Epidermal melanocyte (primary cell): Measurements from ENCODE around the gene BUB1.
"Not testable (repeated sequence)": the region's sequence is repeated elsewhere in the genome, so short reads cannot be mapped to it uniquely, and the experiment has no call there.

Source experiments
- DNase-seq: peaks from one replicate; pipeline ENCODE4 v3.0.0; 2011; ENCODE audit warnings: low spot score; ENCODE audit not compliant: insufficient read length

Gene BUB1

DNA sequence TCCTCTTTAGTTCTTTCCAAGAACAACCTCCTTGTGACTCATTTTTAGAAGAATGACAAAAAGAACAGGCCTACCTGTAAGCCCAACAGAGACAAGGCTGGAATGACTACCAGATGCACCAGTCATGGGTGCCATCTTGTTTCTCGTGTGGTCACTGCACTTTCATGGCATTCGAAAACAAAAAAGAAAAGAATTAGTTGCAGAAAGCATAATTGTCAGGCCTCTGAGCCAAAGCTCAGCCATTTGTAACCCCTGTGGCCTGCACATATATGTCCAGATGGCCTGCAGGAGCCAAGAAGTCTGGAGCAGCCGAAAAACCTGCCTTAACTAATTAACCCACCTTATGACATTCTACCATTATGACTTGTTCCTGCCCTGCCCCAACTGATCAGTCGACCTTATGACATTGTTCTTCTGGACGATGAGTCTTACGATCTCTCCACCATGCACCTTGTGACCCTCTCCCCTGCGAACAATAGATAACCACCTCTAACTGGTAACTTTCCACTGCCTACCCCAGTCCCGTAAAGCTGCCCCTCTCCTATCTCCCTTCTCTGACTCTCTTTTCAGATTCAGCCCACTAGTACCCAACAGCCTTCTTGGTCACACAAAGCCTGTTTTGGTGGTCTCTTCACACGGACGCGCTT lies 13.9 kb upstream of the BUB1 start:
- DNase-seq: no peak

DNA sequence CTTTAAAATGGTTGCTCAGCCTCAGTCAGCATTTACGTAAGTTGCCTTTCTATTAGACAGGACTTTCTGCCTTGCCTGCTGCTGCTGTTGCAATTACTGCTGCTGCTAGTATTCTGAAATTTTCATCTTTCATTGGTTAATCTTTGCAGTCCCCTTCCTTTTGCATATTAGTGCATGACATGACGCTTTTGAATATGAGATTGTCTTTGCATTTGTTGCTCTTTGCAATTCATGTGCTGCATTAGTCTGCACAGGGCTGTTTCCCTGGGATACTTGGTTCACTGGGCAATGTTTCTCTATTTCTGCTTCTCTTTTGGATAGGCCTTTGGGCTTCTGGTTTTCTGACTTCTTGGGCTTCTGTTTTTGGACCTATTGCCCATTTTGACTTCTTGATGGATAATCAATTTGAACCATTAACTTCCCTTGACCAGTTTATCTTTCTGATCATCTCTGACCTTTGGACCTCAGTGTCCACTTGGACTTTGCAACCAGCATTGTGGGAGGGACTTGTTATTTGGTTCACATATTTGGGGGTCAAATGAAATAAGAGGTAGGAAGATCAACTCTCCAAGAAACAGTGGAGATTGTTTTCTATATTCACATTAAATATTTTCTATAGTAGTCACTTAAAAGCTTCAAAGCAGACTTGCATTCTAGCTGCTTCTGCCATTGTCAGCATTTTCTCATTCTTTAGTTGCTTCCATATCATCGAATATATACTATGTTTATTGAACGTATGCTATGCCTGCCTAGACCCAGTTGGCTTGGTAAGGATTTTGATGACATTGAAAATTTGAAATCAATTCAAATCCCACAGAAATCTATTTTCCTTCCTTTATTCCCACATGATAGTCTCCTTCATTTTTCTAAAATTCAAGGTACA lies 12.5 kb upstream of the BUB1 start:
- DNase-seq: no peak

DNA sequence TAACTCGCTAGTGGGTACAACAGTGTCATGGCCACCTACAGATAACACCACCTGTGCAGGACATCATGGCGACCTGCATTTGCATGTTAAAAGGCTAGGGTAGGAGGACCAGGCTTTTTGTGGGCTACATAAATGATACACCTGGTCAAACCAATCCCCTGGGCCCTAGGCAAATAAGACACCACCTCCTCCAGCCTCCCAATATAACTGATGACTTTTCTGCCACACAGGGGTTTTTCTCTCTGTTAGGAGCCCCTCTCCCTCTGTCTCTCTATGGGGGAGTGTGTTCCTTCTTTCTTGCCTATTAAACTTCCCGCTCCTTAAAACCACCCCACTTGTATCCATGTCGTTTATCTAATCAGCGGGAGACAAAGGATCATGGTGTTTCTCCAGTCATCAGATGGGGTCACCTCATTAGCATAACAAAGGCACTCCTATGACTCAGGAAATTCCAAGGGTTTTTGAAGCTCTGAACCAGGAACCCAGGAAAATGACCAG lies 10.8 kb upstream of the BUB1 start:
- DNase-seq: no peak

DNA sequence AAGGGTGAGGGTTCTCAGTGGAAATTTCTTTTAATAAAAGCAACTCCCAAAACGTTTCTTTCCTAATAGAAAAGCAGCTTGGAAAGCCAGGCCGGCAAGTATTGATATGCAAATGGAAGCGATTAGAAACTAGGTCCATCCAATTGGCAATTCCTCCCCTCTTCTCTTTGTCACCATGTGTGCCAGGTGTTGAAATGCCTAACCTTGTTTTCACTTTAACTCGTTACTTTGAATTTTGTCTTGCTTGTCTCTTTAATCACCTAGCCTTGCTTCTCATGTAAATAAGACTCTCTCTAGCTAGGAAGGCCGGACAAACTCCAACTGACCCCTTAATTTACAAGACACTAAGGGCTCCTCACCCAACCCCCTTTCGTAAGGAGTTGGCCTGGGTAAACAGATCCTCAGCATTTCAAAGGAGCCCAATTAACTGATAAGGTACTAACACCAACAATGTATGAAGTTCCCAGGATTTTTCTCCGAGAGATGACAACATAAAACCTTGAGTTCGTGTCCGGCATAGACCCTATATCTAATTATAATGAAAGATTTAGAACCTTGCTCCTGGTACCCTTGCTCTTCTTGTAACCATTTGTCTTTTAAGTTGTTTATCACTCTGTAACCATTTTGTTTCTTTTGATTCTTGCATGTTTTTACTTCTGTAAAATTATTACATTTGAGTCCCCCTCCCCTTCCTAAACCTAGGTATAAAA lies 10.1 kb upstream of the BUB1 start:
- not testable (repeated sequence) for DNase-seq

DNA sequence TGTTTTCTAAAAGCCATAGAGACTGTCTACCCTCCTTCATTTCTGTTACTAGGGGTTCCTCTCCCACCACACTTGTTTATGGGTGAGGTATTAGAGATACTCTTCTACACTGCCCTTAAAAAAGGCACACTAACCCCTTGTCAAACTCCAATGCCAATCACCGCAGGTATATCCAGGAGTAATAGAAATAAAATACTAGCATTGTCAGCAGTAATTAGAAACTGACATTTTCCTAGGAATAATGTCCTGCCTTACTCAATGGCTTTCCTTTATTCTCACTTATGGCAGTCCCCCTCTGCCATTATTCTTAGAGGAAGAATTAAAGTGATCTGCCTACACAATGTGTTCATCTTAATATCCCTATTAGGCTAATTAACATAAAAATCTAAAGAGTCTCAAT lies 5.0 kb upstream of the BUB1 start:
- no peak for DNase-seq

DNA sequence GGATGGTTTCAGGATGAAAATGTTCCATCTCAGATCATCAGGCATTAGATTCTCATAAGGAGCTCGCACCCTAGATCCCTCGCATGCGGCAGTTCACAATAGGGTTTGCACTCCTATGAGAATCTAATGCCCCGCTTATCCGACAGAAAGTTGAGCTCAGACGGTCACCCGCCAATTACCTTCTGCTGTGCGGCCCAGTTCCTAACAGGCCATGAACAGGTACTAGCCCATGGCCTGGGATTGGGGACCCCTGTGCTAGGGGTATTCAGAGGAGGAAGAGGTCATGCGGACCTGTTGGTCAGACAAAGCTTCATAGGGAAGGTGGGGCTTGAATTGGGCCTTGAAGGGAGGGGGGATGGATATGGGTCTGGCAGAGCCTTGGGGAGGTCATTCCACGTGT lies 4.4 kb upstream of the BUB1 start:
- no peak for DNase-seq

DNA sequence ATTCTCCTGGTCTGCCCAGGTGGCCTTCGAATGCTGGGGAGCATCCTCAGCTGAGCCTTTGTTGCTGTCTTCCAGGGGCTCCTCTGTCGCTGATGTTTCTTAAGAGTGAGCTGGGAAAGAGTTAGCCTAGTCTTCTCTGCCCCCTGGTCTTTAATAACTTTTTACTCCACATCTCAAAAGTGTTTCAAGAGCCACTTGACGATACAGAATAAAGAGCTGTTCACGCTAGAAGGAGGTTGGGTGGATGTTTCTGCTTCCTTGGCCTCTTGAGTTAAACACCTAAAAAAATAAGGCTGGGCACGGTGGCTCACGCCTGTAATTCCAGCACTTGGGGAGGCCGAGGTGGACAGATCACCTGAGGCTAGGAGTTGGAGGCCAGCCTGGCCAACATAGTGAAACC lies 2.8 kb upstream of the BUB1 start:
- no peak for DNase-seq

DNA sequence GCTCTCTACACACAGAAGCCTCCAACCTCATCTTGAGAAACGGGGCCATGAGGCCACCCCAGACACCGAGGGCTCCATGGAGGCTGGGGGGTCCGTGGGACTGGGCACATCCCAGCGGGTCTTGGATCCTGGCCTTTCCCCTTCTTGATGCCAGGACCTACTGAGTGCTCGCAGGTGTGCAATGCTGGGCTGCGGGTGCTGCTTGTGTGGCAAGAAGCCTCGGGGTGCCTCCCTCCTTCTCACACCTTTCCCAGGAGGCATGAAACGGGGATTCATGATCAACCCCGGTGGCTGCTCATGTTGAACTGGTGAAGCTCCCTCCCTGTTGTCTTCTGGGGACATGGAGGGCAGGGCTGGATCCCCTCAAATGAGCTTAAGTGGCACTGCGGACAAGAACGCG lies 2.0 kb upstream of the BUB1 start:
- no peak for DNase-seq

DNA sequence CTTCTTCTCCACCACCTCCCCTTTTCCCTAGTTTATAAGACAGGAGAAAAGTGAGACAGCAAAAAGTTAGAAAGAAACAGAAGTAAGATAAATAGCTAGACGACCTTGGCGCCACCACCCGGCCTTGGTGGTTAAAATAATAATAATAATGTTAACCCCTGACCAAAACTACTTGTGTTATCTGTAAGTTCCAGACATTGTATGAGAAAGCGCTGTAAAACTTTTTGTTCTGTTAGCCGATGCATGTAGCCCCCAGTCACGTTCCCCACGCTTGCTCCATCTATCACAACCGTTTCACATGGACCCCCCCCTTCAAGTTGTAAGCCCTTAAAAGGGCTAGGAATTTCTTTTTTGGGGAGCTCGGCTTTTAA lies 1.5 kb upstream of the BUB1 start:
- no peak for DNase-seq

DNA sequence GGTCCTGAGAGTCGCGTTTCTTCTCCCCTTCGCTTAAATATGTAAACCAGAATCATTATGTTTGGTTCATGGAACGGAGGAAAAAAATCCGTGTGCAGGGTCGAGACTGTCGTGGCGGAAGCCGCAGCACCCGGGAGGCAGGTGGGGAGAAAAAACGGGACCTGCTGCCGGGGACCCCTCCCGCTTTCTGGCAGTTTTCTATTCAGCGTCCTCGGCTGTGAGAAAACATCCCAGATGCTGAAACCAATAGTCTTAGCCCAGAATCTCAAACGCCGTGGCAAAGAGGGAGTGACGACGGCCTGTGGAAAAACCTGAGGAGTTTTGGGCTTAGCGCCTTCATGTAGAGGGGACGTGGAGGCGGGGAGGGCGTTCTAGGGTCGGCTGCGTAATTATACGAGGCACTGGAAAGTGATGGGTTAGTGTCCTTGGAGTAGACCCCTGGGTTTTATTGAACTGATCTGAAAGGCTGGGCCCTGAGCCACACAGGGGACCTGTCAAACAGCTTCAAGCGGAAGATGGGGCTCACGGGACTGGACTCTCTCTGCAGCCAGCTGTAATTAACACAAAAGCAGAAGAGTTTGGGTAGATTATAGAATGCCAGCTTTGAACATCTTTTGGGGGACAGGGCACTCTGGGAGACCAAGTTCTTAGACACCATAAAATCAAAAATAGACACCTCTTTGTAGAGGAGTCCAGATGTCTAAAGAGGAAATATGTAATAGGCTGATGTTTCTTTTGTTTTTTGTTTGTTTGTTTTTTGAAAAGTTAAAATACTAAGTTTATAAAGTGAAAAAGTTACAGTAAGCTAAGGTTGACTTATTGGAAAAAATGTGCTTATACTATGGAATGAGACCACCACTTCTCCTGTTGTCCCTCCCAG lies 834 bp upstream of the BUB1 start:
- no peak for DNase-seq

DNA sequence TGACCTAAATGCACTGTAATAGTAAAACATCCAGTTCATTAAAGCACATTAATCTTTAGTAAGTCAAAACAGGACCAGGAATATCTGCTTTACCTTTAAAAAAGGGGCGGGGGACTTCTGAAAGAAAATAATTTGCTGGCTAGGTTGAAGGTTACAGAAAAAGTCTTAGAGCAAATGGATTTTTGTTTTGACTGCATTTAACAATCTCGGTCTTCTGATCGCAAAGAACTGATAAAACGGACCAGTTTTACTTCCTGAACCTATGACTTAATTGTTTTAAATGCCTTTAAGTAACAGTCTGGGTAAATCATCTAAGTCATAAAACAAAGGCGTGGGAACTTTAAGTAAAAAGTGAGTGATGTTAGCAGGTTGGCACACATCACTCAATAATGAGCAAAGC lies 783 bp downstream of the BUB1 start:
- no peak for DNase-seq

DNA sequence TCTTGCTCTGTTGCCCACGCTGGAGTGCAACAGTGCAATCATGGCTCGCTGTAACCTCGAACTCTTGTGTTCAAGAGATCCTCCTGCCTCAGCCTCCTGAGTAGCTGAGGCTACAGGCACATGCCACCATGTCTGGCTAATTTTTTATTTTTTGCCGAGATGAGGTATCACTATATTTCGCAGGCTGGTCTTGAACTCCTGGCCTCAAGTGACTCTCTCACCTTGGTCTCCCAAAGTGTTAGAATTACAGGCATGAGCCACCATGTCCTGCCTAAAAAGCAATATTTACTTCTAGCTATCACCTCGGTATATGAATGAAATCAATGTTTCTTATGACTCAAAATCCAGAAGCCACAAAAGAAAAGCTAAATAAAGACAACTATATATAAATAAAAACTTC lies 2.2 kb downstream of the BUB1 start:
- DNase-seq: no peak

DNA sequence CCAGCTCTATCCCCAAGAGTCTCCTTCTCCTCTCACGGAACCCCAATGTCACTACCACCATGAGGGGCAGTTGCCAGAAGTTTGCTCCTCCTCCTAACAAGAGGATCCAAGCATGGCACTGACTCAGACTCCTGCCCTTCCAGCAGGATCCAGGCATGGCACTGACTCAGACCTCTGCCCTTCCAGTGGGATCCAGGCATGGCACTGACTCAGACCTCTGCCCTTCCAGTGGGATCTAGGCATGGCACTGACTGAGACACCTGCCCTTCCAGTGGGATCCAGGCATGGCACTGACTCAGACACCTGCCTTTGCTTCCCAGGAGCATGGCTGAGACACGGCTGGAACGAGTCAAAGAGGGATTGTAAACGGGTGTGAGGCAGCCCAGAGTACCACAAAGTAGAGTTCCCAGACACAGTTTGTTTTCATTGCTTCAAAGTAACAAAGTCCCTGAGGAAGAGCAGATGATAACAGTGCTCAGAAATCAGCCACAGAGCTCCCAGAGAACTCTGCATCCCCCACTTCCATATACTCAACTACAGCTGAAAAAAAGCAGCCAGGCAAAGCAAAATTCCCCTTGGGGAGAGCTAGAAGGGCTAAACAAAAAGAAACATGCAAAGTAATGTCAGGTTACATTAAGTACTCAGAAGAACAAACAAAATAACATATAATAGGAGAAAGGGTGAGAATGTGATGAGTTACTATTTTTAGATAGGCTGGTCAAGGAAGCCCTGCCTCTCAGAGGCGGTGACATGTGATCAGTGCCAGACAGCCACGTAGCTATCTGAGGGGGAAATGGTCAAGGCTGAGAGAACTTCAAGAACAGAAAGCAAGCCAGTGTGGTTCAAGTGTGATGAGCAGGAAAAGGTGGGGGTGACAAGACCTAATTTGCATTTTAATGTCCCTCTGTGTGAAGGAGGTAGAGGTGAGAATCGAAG lies 3.0 kb downstream of the BUB1 start:
- no peak for DNase-seq

DNA sequence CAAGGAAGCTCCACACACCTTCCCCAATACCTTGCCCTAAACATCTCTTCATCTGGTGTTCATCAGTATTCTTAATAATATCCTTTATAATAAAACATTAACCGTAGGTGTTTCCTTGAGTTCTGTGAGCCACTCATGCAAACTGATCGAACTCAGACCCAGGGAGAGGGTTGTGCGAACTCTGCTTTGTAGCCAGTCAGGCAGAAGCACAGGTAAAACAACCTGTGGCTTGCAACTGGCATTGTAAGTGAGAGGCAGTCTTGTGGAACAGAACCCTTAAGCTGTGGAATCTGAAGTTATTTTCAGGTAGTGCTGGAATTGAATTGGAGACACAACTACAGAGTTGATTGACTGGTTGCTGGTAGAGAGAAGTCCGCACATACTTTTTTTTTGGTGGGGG lies 4.7 kb downstream of the BUB1 start:
- no peak for DNase-seq

DNA sequence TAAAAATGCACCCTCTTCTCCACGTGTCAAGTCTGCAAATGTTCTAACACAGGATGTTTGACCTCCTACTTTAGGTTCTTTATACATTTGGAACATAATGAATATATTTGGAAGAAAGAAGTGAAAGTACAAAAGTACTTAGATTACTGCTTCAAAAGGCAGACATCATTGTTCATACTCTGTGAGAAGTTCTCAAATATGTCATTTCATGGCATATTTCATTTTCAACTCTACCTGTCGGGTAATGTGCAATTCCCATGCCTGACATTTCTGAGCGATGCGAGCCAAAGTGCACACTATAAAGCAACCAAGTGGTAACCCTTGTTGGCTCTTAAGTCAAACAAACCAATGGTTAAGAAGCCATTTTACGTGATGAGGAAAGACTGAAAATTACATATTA lies 7.0 kb downstream of the BUB1 start:
- DNase-seq: no peak

DNA sequence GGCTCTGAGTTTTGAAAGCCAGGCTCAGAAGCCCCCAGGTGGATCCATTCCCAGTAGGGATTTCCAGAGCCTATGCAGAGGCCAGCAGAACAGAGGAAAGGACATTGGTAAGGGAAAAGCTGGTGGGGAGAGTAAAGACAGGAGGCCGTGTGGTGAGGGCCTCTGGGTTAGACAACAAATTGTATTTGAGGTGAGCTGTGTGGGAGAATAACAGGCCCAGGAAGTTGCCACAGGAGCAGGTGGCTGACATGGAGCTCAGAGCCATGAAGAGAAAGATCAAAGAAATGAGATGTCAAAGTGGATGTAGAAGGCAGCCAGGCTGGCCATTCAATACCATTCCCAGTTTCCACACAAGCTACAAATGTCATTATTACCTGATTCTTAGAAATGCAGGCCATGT lies 8.8 kb downstream of the BUB1 start:
- DNase-seq: no peak

DNA sequence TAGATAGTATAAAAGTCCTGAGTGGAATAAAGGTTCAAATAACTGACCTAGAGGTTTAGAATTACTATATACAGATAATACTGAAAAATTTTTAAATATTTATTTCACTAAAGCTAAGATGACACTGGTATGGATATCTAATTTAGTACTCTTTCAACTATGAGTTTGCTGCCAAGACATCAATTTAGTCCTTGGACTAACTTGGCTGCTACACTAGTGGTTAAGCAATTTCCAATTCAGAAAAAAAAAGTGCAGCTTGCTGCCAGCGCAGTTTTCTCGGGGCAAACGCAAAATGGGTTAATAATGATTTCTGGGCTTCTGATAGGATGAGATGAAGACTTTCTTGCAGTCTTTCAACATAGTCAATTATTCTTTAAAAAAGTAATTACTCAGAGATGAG lies 10.8 kb downstream of the BUB1 start:
- no peak for DNase-seq

DNA sequence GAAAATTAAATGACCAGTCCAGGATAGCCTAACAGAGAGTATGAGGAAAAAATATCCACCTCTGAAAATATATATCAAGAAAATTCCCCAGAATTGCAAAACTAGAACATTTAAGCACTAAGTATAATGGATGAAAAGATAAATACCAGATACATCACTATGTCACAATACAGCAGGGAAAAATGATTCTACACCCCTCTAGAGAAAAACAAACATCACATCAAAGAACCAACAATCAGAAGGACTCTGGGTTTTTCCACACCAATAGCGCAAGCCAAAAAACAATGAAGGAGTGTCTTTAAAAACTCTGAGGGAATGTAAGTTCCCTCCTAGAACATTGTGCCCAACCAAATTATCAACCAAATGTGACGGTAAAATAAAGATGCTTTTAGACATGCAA lies 13.7 kb downstream of the BUB1 start:
- DNase-seq: no peak

DNA sequence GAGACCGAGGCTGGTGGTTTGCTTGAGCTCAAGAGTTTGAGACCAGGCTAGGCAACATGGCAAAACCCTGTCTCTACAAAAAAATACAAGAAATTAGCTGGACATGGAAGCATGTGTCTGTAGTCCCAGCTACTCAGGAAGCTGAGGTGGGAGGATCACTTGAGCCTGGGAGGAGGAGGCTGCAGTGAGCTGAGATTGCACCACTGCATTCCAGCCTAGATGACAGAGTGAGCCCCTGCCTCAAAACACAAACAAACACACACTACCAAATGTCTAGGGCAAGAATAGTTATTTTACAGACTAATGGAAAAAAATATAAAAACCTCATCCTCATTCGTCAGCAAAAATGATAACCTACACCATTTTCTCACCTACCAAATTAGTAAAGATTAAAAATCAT lies 15.3 kb downstream of the BUB1 start:
- no peak for DNase-seq

DNA sequence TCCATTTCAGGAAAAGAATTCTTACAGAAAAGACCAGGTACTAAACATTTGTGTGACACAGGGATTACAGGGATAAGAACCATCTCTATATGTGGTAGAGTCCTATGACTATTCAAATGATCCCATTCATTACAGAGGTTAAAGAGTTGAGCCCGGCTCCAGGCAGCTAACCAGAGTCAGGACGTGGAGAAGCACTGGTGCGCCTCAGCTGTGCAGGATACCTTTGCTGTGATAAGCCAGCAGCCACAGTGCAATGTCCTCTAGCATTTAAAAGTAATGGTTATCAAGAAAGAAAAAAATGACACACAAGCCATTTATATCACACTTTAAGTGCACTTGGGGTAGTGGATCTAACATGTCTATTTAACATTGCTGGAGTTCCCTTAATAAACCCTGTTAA lies 17.3 kb downstream of the BUB1 start:
- no peak for DNase-seq
